Gastrocnemius medialis (tissue), 4 donors: ENCODE measurements around the gene NUTM2D.
"Not testable (repeated sequence)": the region's sequence is repeated elsewhere in the genome, so short reads cannot be mapped to it uniquely, and the experiment has no call there.

ENCODE experiments used
- CTCF ChIP-seq, 5 experiments: fragments of 450-650 bp in 3 of 5; fragments of 200-600 bp in 2 of 5; sonication (generic) in 2 of 5; IDR thresholded peaks in 4 of 5; conservative IDR thresholded peaks in 1 of 5; 1 replicate in 4 of 5; 2 replicates in 1 of 5; pipeline ENCODE4 v1.5.1; 2016 to 2019; ENCODE audit warnings: antibody characterized with exemption in 5 of 5, mild to moderate bottlenecking in 3 of 5, moderate library complexity in 3 of 5
- POLR2A ChIP-seq, 2 donors: fragments of 450-650 bp; IDR thresholded peaks; one replicate each; pipeline ENCODE4 v1.6.1; 2017; ENCODE audit warnings: antibody characterized with exemption in 2 of 2, mild to moderate bottlenecking in 2 of 2, moderate library complexity in 2 of 2

- not testable (repeated sequence) for TF ChIP-seq CTCF (IDR thresholded peaks at IDR 0.05 in 4 of 5, conservative IDR thresholded peaks at IDR 0.05 in 1 of 5); POLR2A (IDR thresholded peaks at IDR 0.05)
Measured at GRCh38 chr10:87321505-87321904, 36.0 kb upstream of the NUTM2D start.
